SH-SY5Y (cell line): ENCODE data around the gene FBXO31.

ENCODE experiments used
- GATA2 ChIP-seq: IDR thresholded peaks from 2 replicates; pipeline ENCODE4 v1.6.1; 2011; ENCODE audit warnings: mild to moderate bottlenecking, low read depth, low read length
- GATA3 ChIP-seq: IDR thresholded peaks from 2 replicates; pipeline ENCODE4 v1.6.1; 2011; ENCODE audit warnings: low read depth, mild to moderate bottlenecking, low read length, moderate library complexity

Gene FBXO31

DNA sequence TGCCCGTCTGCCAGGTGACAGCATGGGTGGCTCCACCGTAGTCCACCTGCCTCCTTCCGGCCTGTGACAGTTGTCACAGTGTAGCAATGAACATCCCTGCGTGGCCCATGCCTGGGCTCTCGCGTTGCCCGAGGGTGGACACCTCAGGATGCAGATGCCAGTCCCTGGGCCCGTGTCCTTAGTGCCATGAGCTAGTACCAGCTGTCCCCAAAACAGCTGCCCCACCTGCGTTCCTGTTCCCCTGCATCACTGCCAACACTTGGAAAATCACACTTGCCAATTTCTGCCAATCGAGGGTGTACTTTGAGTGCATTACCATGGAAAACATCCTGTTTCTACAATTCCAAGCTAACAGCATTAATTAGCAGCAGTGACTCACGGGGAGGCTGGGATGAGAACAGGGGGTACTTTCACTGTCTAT lies 57.4 kb downstream of the FBXO31 start:
- TF ChIP-seq GATA3 (no peak), GATA2 (no peak)

DNA sequence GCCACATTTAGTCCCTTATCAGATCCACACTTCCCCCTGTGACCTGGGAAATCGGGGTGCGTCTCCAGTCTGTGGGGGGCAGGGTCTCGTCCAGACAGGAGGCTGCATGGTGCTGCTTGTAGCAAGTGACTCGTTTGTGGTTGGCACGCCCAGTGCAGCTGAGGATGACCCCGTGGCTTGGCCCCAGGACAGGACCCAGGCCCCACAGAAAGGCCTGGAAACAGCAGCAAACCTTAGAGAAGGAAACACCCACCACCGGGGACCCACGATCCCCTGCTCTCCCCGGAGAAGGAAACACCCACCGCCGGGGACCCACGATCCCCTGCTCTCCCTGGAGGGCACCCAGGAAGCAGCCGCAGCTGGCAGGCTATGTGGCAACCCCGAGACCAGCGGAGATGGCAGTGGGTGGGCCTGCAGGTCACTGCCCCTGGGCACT lies 58.1 kb downstream of the FBXO31 start:
- no peak for TF ChIP-seq GATA2
- no peak for TF ChIP-seq GATA3

DNA sequence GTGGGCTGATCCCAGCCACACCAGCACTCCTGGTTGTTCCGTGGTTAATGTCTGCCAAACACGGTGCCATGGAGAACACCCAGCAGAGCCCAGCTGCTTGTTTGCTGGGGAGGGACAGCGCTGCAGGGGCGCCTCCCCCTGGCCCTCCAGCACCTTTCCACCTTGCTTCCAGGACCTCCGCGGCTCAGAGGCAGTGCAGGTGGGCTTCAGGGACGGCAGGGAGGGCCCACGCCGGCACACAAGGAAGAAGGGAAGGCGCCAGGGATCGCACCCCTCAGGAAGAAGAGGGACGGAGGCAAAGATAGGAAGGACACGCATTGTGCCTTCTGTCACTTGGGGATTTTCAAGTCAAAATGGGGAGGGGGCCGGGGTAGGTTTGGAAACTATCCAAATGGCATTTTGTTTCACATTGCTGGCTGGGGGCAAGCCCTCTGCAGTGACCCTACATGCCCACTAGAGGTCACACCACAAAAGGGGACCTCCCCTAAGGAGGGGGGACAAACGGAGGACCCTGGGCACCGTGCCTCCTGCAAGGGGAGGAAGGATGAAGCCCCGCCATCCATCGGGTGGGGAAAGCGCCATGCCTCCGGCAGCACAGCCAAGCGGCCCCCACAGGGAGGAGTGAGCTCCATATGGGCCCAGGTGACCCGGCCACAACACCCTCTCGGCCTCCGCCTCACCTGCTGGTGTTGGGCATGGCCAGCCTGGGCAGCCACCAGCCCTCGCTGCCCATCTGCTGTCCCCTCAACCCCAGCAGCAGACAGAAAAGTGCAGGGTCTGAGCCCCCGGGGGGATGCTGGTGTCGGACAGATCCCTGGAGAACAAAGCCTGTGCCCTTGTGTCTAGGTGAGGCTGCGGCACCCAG lies 58.9 kb downstream of the FBXO31 start:
- no peak for TF ChIP-seq GATA3
- TF ChIP-seq GATA2, result no peak

DNA sequence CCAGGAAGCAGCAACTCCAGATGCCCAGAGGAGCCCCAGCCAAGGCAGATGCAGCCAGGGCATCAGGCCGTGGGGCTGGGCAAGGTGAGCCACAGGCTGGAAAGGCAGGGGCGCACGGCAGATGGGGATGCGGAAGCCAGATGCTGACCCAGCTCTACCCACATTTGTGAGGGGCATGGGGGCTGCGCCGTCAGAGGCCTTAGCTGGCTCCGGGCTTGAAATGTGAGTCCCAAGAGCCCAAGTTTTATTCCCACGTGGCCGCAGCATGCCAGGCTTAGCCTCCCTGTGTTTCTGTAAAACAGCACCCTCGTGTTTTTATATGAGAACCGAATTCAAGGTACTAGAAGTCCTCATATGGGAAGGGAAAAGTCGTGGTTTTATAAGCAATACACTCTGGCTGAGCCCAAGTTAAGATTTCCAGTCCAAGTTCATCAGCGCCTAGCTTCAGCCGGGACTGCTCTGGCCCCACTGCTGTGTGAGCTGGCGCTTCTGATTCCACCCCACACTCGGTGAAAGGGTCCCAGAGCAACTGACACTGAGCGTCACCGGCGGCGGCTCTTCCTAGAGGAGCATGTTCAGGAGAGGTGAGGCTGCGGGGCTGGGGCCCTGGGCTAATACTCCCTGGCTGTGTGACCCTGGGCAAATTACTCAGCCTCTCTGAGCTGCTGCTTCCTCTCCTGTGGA lies 59.7 kb downstream of the FBXO31 start:
- TF ChIP-seq GATA3 (no peak), GATA2 (no peak)

DNA sequence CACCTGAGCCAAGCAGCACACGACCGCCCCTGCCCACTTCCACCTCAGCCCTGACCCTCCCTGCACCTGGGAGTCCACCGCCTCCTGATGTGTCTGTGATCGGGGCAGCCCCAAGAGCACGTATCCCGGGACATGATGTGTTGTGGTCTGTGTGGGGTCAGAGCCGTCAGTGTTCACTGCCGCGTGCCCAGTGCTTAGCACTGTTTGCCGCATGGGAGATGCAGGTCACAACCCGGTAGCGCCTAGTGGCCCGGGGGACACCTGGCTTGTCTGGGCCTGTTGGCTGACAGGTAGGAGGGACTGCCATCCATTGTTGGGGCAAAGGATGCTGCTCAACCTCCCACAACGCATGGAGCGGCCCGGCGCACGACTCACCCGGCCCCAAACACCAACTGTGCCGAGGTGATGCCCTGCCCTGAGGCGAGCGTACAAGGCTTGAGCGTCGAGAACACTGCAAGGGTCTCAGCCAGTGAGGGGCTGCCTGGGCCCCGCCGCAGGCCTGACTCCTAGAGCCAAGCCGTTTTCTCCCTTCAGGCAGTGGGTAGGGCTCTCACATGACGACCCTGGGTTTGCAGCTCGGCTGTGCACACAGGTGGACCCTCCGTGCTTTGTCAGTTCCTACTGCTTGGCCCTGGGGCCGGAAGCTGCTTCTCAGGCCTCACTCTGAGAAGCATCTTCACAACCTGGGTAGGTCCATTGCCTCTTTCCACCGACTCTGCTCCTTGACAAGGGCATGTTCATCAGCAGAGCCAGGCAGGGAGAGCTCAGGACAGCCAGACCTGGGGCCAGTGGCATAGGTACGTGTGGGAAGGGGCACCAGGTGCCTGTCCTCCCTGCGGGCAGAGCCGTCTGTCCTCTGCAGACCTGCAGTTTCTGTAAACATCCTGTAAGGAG lies 60.5 kb downstream of the FBXO31 start:
- TF ChIP-seq GATA2, result no peak
- no peak for TF ChIP-seq GATA3

DNA sequence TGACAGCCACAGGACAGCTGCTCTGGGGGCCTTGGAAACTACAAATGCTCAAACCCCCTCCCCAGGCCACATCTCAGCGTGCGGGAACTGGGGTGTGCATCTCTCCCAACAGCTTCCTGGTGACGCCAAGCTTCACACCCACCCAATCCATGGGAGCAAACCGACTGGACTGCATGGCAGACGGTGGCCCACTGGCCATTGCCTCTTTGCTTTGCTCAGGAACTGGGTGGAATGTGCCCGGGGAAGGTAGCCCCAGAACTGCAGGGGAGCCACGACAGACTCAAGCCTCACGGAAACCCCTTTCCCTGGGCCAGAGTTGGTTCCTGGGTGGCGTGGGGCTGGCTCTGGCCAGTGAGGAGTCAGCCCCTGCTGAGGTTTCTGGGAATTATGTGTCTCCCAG lies 61.2 kb downstream of the FBXO31 start:
- TF ChIP-seq GATA2 (no peak), GATA3 (no peak)

DNA sequence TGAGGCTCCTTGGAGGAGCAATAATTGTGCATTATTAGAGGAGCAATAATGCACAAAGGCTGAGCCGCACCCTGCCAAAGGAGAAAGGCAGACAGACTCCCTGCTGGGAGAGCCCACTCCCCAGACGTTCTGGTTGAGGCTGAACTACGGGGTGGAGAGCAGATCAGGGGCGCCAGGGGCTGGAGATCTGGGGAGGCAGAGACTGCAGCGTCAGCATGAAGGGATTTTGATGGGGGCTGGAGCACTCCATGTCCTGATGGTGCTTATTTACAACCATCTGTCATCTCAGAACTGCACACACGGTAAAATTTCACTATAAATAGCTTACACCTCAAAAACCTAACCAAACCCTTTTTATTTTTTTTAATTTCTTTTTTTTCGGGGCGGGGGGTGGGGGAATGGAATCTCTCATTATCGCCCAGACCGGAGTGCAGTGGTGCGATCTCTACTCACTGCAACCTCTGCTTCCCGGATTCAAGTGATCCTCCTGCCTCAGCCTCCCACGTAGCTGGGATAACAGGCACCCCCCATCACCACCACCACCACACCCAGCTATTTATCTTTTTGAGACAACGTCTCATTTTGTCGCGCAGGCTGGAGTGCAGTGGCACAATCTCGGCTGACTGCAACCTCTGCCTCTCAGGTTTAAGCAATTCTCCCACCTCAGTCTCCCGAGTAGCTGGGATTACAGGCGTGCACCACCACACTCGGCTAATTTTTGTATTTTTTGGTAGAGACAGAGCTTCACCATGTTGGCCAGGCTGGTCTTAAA lies 62.1 kb downstream of the FBXO31 start:
- TF ChIP-seq GATA3 (no peak), GATA2 (no peak)

DNA sequence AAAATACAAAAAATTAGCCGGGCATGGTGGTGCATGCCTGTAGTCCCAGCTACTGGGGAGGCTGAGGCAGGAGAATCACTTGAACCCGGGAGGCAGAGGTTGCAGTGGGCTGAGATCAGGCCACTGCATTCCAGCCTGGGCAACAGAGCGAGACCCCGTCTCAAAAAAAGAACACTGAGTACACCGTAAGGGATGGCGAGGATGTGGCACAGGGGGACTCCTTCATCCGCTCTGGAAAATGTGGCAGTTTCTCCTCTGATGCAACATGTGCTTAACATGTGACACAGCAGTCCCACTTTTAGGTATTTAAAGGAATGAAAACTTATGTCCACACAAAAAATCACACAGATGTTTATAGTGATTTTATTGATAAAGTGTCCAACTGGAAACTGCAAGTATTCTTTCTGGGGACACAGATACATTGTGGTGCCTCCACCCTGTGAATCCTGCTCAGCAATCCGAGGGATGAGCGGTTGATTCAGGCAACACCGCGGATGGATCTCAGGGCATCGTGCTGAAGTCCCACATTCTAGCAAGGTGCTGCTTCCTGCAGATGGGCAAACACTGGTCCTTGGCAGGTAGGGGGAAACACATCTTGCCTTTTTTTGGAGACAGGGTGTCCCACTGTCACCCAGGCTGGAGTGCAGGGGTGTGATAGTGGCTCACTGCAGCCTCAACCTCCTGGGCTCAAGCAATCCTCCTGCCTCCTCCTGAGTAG lies 62.9 kb downstream of the FBXO31 start:
- TF ChIP-seq GATA2, result no peak
- no peak for TF ChIP-seq GATA3

DNA sequence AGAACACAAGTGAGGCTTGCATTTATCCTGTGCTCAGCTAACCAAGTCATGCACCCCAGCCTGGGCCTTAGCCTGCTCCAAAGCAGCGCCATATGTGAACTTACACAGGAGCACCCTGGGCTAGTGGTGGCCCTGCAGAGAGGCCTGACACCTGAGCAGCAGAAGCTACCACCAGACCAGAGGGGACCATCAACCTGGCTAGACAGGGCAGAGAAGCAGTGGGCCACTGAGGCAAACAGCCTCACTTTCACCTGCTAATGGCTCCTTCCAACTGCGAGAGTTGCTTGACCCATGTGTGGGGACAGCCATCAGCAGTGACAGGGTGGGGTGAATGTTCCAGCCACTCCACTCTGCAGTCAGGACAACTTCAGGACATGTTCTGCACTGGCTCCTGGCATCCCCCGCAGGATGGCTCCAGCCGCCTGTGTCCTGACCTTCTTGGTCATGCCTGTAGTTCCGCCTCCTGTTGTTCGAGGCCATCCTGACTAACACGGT lies 63.5 kb downstream of the FBXO31 start:
- TF ChIP-seq GATA3 (no peak), GATA2 (no peak)

DNA sequence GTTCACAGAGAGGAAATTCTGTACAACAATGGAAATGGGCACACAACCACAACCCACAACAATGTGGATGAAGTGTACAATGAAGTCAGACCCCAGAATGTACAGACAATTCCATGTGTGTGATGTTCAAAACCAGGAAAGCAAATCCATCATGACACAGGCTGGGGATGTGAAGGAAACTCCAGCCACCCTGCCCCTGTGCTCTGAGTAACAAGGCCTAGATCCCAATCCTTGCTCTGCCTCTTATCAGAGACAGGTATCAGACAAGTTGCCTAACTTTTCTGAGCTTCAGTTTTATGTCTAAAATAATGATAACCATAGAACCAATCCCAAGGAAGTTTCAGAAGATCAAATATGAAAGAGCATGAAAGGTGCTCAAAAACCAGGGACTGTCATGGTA lies 64.6 kb downstream of the FBXO31 start:
- TF ChIP-seq GATA3 (no peak), GATA2 (no peak)

DNA sequence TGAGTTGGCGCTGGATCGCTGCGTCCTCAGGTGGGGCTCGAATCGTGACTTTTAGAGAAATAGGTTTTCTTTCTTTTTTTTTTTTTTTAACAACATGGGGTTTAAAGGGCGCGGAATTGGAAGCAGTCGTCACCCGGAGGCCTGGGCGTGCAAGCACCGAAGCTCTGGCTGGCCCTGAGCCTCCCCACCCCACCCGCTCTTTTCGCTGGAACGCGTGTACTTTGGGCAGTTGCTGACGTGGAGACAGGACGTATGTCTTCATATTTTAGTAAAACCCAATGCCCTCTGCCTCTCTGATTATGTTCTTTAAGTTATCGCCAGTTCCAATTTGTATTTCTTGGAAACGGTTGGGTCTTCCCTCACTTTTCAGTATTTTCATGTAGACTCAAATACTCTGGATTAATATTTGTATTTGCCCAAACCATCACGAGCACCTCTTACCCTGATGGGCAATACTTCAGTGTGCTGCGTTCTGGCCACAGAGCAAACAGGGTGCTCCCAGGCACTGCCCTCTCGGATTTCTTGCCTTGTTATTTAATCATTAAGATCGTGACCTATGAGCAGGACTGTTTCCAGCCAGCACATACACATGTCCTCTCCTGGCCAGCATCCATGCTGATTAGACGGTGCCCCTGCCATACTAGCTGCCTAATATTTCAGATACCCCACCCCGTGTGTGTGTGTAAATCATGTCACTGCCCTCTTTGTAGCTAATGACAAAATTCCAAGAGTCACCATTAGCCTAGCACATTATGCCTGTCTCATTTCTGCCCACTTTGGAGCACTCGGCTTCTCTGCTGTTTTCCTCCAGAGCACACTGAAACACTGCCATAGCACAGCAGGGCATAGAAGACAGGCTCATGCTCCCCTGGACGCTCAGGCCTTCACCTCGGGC lies 65.6 kb downstream of the FBXO31 start:
- TF ChIP-seq GATA2, result no peak
- no peak for TF ChIP-seq GATA3
